Measurements from ENCODE around the gene AGTRAP.
A peak's percentile ranks its signal among the peaks of the same experiment; 100 is the strongest.

AGTRAP gene

DNA sequence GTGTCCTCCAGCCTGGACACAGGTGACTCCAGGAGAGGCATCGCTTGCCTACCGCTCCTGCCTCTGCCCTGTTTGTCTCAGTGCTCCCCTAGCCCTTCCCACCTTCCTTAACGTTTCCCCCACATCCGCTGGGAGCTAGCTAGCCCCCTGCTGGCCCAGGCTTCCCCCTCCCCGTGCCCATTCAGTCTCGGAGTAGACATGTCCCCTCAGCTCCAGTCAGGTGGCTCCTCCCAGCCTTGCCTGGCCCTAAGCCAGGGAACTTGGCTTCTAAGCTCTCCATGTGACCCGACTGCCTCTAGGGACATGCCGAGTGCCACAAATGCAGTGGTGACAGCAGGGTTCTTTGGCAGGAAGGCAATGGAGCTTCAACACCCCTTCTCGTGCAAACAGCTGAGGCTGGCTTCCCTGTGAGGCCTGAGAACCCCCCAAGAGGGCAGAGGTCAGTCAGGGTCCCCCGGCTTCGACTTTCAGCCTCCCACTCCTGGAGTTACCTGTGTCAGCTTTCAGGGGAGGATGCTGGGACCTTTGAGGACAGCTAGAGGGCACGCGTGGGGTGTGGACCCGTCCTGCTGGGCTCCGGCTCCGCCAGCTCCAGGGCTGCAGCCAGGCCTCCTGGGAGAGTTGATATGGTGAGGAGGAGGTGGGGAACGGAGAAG lies 28.2 kb upstream of the AGTRAP start:
- no peak for DNase-seq

DNA sequence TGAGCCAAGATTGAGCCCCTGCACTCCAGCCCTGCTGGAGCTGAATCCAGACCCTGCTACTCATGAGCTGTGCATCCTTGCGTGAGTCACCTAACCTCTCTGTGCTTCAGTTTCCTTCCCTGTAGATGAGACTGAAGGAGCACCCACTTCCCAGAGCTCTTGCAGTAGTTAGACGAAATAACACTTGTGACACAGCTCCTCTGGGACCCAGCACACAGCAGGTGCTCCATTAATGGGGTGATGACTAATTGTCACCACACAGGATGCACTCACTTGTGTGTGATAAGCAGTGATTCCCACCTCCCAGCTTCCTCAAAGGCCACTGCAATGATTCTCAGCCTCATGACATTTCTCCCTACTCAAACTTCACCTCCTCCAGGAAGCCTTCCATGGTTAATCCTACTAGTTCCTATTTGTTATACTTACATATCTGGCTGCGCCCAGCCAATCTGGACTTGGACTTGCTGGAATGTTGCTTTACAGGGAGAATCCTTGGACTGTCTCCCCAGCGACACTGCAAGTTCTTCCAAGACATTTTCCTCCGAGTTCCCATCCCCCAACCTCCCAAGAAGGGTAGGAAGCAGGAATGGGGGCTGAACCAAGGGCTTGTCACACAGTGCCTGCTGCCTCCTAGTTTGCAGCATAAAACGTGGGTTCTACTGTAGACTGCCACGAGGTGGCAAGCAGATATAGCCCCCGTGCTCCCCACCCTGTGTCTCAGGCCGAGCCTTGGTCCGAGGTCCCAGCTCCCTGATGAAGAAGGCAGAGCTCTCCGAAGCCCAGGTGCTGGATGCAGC lies 27.2 kb upstream of the AGTRAP start:
- no peak for DNase-seq

DNA sequence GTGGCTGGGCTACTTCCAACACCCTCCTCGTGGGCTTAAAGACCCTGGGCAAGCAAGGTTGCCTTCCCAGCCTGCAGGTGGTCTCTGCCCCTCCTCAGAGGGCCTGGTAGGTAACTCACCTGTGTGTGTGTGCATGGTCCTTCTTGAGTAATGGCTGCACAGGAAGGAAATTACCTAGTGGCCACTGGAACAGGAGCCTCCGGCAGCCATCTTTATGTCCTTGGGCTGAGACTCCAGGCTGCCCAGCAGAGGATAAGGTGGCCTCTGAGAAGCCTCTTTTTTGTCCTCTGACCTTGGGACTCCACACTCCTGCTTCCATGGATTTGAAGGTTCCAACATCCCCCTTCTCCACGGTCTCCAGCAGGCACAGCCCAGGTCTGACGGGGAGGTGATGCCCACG lies 24.4 kb upstream of the AGTRAP start:
- no peak for DNase-seq

DNA sequence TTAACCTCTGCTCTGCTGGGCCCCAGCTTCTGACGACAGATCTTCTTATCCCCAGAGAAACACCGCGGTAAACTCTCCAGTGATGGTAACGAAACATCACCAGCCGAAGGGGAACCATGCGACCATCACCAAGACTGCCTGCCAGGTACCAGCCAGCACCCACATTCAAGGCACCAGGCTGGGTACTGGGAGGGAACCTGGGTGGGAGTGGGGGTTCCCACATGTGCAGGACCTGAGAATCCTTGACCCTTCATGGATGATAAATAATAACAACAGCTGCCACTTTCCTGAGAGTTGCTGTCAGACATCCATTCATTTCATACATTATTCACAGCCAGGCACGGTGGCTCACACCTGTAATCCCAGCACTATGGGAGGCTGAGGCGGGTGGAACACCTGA lies 23.7 kb upstream of the AGTRAP start:
- DNase-seq = no peak

DNA sequence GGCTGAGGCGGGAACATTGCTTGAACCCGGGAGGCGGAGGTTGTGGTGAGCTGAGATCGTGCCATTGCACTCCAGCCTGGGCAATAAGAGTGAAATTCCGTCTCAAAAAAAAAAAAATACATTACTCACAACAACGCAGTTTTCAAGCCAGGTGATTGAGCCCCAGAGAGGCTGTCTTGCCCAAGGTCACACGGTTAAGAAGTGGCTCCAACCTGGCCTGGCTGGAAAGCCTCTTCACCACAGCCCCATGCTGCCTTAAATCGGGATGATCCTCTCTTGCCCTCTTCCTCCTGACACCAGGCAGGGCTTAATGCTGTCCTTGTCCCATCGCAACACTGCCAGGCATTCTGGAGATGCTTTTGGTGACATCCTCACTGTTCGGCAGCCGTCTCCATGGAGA lies 22.8 kb upstream of the AGTRAP start:
- DNase-seq = no peak

DNA sequence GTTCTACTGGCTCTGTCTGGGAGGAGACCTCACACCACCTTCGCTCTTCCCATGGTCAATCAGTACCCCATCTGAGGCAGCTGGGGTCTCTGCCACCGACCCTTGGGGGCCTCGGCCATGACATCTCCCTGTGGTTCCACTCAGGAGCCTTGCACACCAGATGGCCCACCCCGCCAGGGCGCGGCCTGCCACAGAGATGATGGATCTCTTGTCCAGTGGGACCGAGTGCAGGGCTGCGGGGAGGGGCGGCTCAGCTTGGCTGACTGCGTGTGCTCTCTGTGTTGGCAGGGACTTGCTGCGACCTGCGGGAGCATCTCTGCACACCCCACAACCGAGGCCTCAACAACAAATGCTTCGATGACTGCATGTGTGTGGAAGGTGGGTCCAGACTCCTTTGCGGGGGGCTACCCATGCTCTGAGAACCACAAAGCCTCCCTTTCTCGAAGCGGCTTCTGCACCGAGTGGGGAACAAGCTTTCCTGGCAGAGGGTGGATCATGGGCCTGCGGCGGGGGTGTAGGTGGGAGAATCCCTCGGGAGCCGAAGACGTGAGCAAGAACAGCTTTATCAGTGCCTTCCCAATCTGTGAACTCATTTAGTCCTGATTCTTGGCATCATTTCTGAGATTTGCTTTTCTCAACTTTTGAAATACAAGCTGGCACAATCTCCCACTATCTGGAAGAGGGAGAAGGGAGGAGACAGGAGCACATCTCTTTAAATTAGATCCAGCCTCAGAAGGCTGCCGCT lies 20.9 kb upstream of the AGTRAP start:
- DNase-seq = no peak

DNA sequence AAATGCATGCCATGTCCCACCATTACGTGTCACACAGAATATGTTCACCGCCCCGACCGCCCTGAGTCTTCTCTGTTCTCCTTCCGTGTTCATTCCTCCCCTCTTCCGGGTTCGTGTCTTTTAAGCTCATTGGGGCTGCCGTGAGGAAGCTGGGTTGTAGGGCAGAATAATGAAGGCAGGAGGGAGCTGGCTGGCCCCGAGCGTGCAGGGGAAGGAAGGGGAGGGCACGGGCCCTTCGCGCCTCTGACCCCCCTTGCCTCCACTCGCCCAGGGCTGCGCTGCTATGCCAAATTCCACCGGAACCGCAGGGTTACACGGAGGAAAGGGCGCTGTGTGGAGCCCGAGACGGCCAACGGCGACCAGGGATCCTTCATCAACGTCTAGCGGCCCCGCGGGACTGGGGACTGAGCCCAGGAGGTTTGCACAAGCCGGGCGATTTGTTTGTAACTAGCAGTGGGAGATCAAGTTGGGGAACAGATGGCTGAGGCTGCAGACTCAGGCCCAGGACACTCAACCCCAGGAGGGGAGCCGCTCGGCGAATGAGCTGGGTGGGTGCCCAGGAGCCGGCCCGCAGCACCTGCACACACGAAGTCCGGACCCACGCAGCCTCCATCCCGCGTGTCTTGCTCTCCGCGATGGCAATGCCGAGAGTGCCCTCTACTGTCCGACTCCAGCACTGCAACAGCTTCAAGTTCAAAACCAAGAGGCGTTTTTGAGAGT lies 16.5 kb upstream of the AGTRAP start:
- peak; percentile 93 for DNase-seq

DNA sequence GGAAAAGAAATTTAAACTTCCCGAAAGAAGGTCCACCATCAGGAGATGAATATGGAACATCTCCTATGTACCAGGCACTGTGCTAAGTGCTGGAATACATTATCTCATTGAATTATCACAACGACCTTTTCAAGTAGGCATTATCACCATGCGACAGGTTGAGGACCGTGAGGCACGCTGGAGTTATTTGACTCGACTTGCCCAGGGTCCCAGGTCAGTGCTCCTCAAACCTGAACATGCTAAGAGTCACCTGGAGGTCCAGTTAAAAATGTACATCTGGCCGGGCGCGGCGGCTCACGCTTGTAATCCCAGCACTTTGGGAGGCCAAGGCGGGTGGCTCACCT lies 15.9 kb upstream of the AGTRAP start:
- DNase-seq = no peak

DNA sequence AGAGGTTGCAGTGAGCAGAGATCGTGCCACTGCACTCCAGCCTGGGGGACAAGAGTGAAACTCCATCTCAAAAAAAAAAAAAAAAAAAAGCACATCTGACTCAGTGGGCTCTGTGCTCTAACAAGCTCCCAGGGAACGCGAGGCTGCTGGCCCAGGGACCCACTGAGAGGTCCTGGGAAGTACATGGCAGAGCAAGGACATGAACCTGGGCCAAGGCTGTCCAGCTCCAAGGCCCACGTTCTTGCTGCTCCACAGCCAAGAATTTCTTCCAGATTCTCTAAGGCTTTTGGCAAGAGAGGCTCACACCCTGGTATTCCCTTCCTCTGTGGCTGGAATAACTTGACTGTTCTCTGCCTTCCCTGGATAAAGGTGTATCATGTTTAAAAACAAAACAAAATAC lies 15.4 kb upstream of the AGTRAP start:
- no peak for DNase-seq

DNA sequence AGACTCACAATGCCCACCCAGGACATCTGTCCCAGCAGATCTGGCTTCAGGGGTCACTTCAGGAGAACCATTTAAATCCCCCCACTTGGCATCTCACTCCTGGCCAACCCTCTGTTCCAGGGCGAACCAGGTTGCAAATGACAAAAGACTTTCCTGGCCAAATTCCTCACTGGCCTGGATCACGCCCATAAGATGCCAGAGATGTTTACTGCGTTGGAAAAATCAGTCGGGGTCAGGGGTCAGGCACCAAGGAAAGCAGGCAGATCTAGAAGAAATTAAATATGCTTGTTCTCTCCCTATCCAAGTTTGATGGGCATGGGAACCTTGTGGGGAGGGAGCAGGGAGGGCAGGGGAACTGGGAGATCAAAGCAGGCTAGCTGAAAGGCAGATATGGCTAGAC lies 14.6 kb upstream of the AGTRAP start:
- no peak for DNase-seq

DNA sequence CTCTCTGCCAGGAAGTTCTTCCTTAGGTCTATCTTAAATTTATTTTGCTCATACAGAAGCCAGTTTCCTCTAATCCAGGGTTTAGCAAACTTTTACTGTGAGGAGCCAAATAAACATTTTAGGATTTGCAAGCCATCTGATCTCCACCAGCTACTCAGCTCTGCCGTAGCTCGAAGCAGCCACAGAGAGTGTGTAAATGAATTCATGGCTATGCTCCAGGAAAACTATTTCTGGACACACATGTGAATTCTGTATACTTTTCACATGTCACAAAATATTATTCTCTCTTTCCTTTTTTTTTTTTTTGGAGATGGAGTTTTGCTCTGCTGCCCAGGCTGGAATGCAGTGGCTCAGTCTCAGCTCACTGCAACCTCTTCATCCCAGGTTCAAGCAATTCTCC lies 13.4 kb upstream of the AGTRAP start:
- DNase-seq = no peak

DNA sequence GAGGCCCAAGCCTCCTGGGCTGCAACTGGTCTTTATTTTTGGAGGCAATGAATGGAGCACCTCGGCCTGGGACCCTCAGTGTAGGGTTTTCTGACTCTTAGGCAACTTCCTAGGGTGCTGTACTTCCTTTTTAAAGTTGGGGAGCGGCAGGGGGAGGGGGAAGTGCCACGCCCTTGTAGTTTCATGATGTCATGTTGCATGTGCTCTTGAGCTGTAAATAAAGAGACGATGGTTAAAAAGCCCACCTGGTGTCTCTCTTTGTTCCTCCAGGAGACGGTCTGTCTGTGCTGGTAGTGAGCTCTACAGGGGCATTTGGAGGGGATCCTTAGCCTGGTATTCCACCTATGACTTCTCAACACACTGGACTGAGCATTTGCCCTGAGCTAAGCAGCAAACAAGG lies 10.3 kb upstream of the AGTRAP start:
- no peak for DNase-seq

DNA sequence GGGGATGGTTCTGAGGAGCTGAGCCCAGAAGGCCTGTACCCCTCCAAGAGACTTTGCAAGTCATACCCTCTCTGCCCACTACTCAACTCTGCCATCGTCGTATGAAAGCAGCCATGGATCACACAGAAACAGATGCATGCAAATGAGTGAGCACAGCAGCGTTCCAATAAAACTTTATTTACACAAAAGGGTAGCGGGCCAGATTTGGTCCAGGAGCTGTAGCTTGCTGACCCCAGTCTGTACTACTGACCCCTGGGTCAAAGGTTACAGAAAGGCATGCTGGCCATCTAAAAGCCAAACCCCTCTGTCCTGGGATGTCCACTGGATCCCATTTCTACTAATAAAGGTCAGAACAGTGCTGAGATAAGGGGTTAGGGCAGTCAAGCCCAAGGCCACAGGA lies 8.8 kb upstream of the AGTRAP start:
- DNase-seq = no peak

DNA sequence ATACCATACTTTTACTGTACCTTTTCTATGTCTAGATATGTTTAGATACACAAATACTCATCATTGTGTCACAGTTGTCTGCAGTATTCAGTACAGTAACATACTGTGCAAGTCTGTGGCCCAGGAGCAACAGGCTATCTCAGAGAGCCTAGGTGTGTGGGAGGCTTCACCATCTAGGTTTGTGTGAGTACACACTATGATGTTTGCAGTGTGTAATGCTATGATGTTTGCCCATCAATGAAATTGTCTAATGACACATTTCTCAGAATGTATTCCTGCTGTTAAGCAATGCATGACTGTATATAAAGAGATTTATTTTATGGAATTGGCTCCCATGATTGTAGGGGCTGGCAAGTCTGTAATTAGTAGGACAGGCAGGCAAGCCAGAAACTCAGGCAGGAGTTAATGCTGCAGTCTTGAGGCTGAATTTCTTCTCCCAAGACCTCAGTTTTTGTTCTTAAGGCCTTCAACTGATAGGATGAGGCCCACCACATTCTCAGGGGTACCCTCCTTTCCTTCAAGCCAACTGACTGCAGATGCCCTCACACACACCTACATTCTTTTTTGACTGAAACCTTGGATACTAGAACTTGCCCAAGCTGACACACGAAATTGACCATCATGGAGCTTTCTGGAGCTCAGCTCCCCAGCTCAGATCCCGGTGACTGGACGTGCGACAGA lies 7.7 kb upstream of the AGTRAP start:
- DNase-seq = no peak

DNA sequence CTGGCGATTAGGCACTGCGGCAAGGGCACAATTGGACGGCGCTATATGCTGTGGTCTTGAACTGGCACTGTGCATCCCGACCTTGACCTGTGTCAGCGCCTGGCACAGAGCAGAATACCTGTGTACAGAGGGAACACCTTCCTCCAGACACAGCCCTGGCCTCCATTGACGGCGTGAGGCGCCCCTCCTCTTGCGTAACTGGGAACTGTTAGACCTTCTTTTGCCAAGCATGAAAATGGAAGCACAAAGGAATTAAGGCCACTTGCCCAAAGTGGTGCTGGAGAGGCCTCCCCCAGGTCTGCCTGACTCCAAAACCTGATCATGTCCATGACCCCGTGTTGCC lies 6.8 kb upstream of the AGTRAP start:
- no peak for DNase-seq

DNA sequence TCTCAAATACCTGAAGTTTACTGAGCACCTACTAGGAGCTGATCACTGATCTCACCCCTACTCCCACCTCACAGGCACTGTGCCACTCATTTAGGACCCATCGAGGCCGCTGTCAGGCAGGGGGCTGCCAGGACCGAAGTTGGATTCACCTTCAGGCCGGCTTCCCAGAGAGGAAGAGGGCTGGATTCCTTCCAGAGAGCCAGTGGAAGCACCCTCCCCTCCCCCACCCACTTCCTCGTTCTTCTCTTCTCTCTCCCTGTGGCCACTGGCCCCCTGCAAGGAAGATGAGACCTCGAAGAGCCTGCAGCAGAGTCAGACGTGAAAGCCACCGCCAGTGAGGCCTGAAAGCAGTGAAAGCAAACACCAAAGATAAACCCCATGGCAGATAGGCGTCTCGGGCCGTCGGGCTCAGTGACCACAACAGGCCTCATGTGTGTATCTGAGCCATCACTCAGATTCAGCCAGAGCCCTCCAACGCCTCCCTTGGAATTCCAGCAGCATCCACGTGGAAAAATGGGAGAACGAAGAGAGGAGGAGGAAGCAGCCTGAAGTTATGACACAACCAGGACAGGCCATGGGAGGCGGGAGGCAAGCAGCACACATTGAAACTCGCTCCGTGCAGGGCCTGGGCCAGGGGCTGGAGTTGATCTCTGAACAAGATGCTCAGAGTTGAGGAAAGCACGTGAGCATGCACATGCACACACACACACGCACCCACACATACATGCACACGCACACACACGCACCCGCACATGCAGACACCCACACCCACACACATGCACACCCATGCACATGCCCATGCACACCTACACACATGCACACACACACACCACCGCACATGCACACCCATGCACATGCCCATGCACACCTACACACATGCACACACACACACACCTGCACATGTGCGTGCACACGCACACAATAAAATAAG lies 6.2 kb upstream of the AGTRAP start:
- no peak for DNase-seq

DNA sequence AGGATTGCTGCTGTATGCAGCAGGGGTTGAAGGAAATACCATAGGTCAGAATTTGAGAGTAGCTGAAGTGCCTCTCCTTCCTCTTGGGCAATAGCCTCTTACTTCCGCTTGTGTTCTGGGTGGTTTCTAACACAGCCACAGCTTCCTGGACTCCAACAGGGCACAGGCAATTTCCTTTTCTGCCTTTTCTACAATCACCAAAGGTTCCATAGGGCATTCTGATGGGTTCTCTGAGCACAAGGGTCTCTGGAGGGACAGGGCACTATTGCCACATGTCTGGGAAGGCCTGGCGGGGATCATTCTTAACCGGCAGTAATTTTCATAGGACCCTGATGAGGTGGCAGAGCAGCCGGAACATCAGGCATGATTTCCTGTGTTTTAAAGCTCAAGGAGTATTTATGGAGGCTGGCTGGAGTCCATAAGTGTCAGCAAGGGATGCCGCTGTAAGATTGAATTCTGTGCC lies 5.5 kb upstream of the AGTRAP start:
- DNase-seq = peak; percentile 53

DNA sequence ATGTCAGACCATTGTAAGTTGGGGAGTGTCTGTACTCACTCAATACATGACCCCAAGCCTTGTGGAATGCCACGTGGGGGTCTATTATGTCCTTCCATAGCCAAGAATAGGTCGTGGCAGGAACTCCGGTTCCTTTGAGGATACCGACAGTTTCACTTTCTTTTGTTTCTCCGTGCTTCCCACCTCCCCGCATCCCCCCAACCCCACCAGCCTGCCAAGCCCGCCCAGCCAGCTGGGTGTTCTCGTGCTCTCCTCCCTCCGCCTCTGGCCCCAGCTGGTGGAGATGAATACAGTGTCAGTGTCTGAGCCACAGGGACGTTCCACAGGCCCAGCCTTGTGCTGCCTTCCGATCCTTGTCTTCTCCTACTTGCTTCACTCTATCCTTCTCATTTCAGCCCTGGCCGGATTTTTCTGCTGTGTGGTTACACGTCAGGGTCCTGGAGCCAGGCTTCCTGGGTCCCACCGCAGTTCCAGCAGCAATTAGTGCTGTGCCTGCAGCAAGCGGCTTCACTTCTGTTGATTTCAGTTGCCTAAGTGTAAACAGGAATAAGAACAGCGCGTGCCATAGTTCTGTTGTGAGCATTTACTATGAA lies 4.1 kb upstream of the AGTRAP start:
- DNase-seq = peak; percentile 48

DNA sequence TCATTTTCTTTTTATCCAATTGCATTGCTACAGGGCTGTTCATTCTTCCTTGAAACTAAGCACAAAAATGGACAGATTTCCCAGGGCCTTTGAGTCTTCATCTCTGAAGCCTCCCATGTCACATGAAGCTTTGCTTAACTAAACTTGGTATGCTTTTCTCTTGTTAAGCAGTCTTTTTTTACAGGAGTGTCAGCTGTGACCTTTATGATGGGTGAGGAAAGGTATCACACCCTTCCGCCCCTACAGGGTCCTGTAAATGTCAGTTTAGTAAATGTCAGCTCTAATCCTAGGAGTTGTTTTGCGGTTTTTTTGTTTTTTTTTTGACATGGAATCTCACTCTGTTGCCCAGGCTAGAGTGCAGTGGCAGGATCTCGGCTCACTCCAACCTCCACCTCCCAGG lies 2.6 kb upstream of the AGTRAP start:
- DNase-seq = no peak

DNA sequence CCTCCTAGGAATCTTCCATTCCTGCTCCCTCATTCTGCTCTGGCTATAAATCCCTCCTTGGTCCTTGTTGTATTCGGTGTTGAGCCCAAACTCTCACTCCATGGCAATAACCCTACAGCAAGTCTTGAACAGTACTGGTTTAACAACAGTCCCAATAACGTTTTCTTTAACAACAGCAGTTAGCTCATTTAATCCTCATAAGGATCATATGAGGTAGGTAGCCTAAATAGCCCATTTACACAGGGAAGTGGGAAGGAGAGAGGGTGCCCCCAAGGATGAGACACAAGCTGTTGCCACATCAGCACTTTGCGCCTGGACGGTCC lies 444 bp upstream of the AGTRAP start:
- DNase-seq = no peak
